Sigmoid colon (tissue), 4 donors: ENCODE data around the gene SEC14L3.

Experiments
- CTCF ChIP-seq, 4 experiments: fragments of 450-650 bp in 3 of 4; fragments of 200-600 bp in 1 of 4; IDR thresholded peaks; one replicate each; pipeline ENCODE4 v1.5.1; 2016 to 2019; ENCODE audit warnings: antibody characterized with exemption in 4 of 4, mild to moderate bottlenecking in 3 of 4, moderate library complexity in 2 of 4
- EP300 ChIP-seq, 4 donors: sonication (generic); formaldehyde crosslinking; IDR thresholded peaks; one replicate each; pipeline ENCODE4 v1.6.1; 2017; ENCODE audit warnings: antibody characterized with exemption in 4 of 4
- POLR2A ChIP-seq, 2 donors: fragments of 450-650 bp; IDR thresholded peaks; one replicate each; pipeline ENCODE4 v1.6.1; 2016; ENCODE audit warnings: antibody characterized with exemption in 2 of 2, mild to moderate bottlenecking in 2 of 2, moderate library complexity in 2 of 2
- POLR2AphosphoS5 ChIP-seq, 4 donors: sonication (generic); formaldehyde crosslinking; IDR thresholded peaks; one replicate each; pipeline ENCODE4 v1.6.1; 2017; ENCODE audit warnings: antibody characterized with exemption in 4 of 4

- TF ChIP-seq CTCF (IDR thresholded peaks at IDR 0.05) (no peak), POLR2AphosphoS5 (IDR thresholded peaks at IDR 0.05) (no peak), POLR2A (IDR thresholded peaks at IDR 0.05) (no peak), EP300 (IDR thresholded peaks at IDR 0.05) (no peak)
These were observed 47.1 kb downstream of the SEC14L3 start for GRCh38 chr22:30424534-30425326.
